GM21717 (cell line): ENCODE measurements around the gene STUM.

Experiments
- ATAC-seq: cut with Tn5 transposase; IDR thresholded peaks from one replicate; pipeline ENCODE4 v1.9.1; 2021; ENCODE audit warnings: mild to moderate bottlenecking, moderate library complexity; ENCODE audit not compliant: unreplicated experiment

The STUM gene

GRCh38 chr1:226650236-226650841, 101.8 kb downstream of the STUM start:
- ATAC-seq, result no peak

GRCh38 chr1:226651041-226651731, 102.6 kb downstream of the STUM start:
- no peak for ATAC-seq

GRCh38 chr1:226651732-226652105, 103.2 kb downstream of the STUM start:
- ATAC-seq, result no peak

GRCh38 chr1:226652613-226653012, 104.0 kb downstream of the STUM start:
- no peak for ATAC-seq

- peak; percentile 59 for ATAC-seq
Observed at GRCh38 chr1:226653311-226653921, 104.9 kb downstream of the STUM start.

GRCh38 chr1:226654046-226654667, 105.6 kb downstream of the STUM start:
- no peak for ATAC-seq

DNA sequence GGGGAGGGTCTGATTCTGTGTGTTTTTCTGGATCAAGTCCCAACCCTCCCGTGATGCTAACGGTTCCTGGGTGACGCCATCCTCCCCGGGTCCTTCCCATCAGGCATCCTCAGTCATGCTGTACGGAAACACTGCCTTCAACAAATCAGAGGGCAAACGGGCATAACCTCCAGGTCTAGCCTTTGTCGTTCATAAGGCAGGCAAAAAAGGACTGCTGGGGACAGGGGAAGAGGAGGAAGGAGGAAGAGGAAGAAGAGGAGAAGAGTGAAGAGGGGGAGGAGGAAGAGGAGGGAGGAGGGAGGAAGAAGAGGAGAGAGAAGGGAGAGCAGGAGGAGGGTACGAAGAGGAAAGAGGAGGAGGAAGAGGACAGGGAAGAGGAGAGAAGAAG, 106.1 kb downstream of the STUM start:
- ATAC-seq, result no peak

- ATAC-seq, result no peak
Observed at GRCh38 chr1:226655251-226656163, 106.9 kb downstream of the STUM start.

DNA sequence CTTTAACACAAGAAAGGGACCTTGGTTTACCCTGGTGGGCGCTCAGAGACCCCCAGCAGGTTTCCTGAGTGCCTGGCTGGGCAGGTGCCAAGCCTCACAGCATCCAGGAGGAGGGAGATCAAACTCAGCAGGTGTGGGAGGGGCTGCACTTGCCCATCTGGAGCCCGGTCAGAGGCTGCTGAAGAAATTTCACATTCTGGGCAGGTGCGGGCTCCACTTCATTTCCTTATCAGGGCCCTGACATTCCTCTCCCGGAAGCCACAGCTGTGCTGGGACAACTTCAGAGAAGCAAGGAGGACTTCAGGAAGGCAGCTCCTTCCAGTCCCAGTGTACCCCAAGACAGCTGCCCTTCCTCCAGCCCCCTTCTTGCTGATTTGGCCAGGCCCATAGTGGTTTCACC, 107.6 kb downstream of the STUM start:
- ATAC-seq, result no peak

DNA sequence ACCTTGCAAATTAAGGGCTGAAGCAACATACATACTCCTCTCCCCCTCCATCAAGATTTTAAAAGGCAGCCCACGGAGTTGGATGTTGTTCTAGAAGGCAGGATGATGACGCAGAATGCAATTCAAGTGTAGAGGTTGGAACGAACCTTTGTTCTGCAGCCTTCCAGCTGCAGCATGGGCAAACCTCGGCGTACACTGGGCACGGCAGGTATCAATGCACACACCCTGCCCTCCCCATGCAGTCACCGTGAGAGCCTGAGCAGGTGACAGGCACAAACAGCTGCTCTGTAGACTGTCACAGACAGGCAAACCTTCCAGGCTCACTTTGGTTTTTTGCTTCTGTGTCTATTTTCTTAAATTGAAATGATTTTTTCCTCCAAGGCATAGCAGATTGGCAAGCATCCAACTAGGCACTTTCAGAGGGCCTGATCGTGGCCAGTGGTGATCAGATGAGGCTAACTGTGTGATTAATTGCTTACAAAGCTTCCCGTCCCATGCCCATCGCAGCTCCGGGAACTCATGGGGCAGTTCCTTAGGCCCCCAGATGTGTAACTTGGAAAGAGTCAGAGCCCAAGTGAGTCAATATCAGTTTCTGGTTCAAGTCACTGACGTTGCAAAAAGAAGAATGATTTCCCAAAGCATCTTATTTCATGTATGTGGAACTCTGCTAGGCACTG, 108.2 kb downstream of the STUM start:
- ATAC-seq, result no peak

DNA sequence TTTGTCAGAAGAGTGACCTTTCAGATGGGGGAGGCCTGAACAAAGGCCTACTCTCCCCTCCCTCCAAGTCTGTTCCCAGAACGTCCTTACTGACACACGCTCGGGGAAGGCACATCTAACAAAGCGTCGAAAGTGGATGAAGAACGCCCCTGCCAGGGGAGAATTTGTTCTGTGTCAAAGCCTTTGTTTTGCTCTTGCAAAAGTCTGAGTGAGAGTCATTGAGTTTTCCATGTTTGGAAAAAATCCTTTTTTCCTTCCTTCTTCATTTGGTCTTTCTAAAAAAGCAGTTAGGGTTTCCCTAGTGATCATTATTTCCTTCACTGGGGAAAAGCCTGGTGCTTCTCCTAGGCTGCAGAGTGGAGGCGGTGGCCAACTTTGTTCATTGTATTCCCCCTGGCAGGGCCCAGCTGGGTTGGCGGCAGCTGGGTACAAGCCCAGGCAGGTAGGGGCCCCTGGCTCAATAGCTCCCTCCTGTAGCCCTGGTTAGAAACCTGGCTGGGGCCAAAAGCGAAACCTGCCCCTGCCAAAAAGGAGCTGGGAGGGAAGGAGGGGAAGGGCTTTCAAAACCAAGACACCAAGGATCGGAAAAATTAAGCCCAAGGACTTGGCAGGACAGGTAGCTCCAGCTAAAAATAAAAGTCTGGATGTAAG, 109.5 kb downstream of the STUM start:
- no peak for ATAC-seq

GRCh38 chr1:226658546-226659125, 110.1 kb downstream of the STUM start:
- no peak for ATAC-seq
